OCI-LY7 (cell line): ENCODE measurements around the gene RAD51B. TPM values are rescaled to one million over a fixed set of nuclear protein-coding genes. Genes with fewer than 3 reads are reported as not detected.

Experiments used
- BruUV-seq: library from RNA; stranded (reverse); fragments of 400-500 nt; replicated peaks from 2 replicates; lab custom pipeline; 2021; lab: Mats Ljungman, UMichigan
- CTCF ChIA-PET: fragments of 300-600 bp; sonication (Branson Sonifier 250); formaldehyde crosslinking; loops from one replicate; lab custom pipeline; 2022; ENCODE audit warnings: antibody characterized with exemption; ENCODE audit not compliant: unreplicated experiment; lab: Charles Lee
- POLR2A ChIA-PET: fragments of 300-600 bp; sonication (Branson Sonifier 250); formaldehyde crosslinking; loops from one replicate; lab custom pipeline; 2022; ENCODE audit warnings: antibody characterized with exemption; lab: Charles Lee
- DNase-seq: peaks from one replicate; pipeline ENCODE4 v3.0.0-alpha.2; 2015; ENCODE audit warnings: low spot score
- H2AFZ ChIP-seq: fragments of 200-600 bp; sonication (generic), shearing (Covaris generic); 2 replicates; pipeline ENCODE4 v1.6.1; 2014; ENCODE audit warnings: mild to moderate bottlenecking, antibody characterized with exemption, low read length, moderate library complexity
- H3K27ac ChIP-seq: fragments of 200-600 bp; sonication (generic); 2 replicates; pipeline ENCODE4 v1.5.1; 2014; ENCODE audit warnings: mixed run types, low read depth, mild to moderate bottlenecking, moderate library complexity, low read length, inconsistent platforms; ENCODE audit not compliant: poor library complexity, severe bottlenecking
- H3K36me3 ChIP-seq: fragments of 200-600 bp; sonication (generic); 2 replicates; pipeline ENCODE4 v1.6.1; 2014; ENCODE audit warnings: mild to moderate bottlenecking, antibody characterized with exemption, low read length, moderate library complexity, mixed read lengths; ENCODE audit not compliant: insufficient read depth
- H3K4me1 ChIP-seq: fragments of 200-600 bp; sonication (generic); 2 replicates; pipeline ENCODE4 v1.5.1; 2014; ENCODE audit warnings: mild to moderate bottlenecking, low read length; ENCODE audit not compliant: insufficient read depth, poor library complexity, severe bottlenecking
- H3K4me2 ChIP-seq: fragments of 200-600 bp; sonication (generic); 2 replicates; pipeline ENCODE4 v1.6.1; 2014; ENCODE audit warnings: mild to moderate bottlenecking, low read length
- H3K4me3 ChIP-seq: fragments of 200-600 bp; sonication (generic); 2 replicates; pipeline ENCODE4 v1.5.1; 2014; ENCODE audit warnings: mild to moderate bottlenecking, low read depth, low read length; ENCODE audit not compliant: poor library complexity, severe bottlenecking
- H3K79me2 ChIP-seq: fragments of 200-600 bp; sonication (generic); 2 replicates; pipeline ENCODE4 v1.6.1; 2016; ENCODE audit warnings: low read depth, mild to moderate bottlenecking, low read length, moderate library complexity, mixed read lengths; ENCODE audit not compliant: insufficient read depth
- H3K9me2 ChIP-seq: fragments of 200-600 bp; sonication (generic); 2 replicates; pipeline ENCODE4 v1.6.1; 2016; ENCODE audit warnings: mild to moderate bottlenecking, low read length, mixed read lengths; ENCODE audit not compliant: insufficient read depth
- H3K9me3 ChIP-seq: fragments of 200-600 bp; sonication (generic); 2 replicates; pipeline ENCODE4 v1.6.1; 2014; ENCODE audit warnings: mild to moderate bottlenecking, mixed run types, low read length, mixed read lengths
- H4K20me1 ChIP-seq: fragments of 200-600 bp; sonication (generic); 2 replicates; pipeline ENCODE4 v1.6.1; 2014; ENCODE audit warnings: mild to moderate bottlenecking, antibody characterized with exemption, low read length, moderate library complexity, mixed read lengths; ENCODE audit not compliant: insufficient read depth
- CTCF ChIP-seq: fragments of 200-600 bp; sonication (generic); conservative IDR thresholded peaks from 2 replicates; pipeline ENCODE4 v1.5.1; 2014; ENCODE audit warnings: mild to moderate bottlenecking, antibody characterized with exemption, low read length, moderate library complexity, mixed read lengths
- EZH2phosphoT487 ChIP-seq: fragments of 200-600 bp; sonication (generic); IDR thresholded peaks from 2 replicates; pipeline ENCODE4 v1.6.1; 2018; ENCODE audit warnings: low read depth, borderline replicate concordance, mild to moderate bottlenecking, mixed run types, antibody characterized with exemption, low read length, moderate library complexity, mixed read lengths
- intact Hi-C: fragments of 100-400 bp; cut with micrococcal nuclease; formaldehyde crosslinking; loops from one replicate; pipeline ENCODE4 v1.10.0; 2022; ENCODE audit not compliant: unreplicated experiment
- total RNA-seq, 2 experiments: library from RNA; depleted of rRNA in 1 of 2; stranded (reverse); fragments of >200 nt in 1 of 2; shearing (Covaris generic) in 1 of 2; gene quantifications; 2 replicates each; pipeline ENCODE4 v1.2.3, GENCODE V29; 2014 to 2022

The RAD51B gene
- total RNA-seq, 2 experiments from 2014 or later = 41.4 to 89.9 TPM

DNA sequence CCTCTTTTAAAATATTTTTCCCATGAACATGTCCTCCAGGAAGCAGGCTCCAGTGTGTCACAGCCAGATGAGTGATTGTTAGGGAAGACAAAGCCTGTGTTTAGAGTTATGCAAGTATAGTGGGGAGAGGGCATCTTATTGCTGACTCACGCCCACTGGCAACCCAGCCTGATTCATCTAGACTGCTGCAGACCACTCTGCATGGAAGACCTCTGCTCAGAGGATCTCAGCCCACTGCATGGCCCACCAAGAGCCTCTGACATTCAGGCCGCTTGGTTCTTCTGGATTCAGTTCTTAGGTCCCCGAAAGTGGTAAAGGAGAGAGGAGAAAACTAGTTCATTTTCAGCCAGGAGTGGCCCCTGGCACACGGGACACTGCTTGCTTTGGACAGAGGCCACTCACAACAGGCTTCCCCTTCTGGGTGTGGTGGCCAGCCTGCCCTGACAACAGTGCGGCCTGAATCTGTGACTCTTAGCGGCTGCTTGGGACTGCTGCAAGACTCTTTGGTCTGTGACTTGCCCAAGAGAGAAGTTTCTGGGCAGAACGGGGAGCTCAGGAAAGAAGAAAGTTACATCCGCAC is 707.0 kb downstream of the RAD51B start:
- Histone ChIP-seq H3K27ac (no peak overlapping the region), H2AFZ (no peak overlapping the region), H3K4me3 (no peak overlapping the region), H3K4me2 (no peak overlapping the region), H3K9me2 (no peaks in the 10 kb centered on the region), H4K20me1 (no peaks in the 10 kb centered on the region), H3K36me3 (no peaks in the 10 kb centered on the region; the same call in 1 of the 2 replicates), H3K79me2 (no peaks in the 10 kb centered on the region), H3K9me3 (peaks cover 25% of the 10 kb centered on the region), H3K4me1 (no peaks in the 10 kb centered on the region)
- intact Hi-C loops = no loop called here
- DNase-seq = no peak
- TF ChIP-seq CTCF (no peak), EZH2phosphoT487 (no peak)
- ChIA-PET POLR2A (interaction anchor here (1.0 kb wide), 1 partner anchor 12 kb away, joined by 4 read pairs; no protein-coding TSS in a partner anchor), CTCF (no interaction called here)
- no TSS peak for BruUV-seq

- CTCF ChIA-PET = no interaction called here
- BruUV-seq = no TSS peak
- no peak overlapping the region for H2AFZ ChIP-seq
- H4K20me1 ChIP-seq = no peaks in the 10 kb centered on the region
- H3K9me2 ChIP-seq = no peaks in the 10 kb centered on the region
- POLR2A ChIA-PET = interaction anchor here (0.9 kb wide), 1 partner anchor 30 kb away, joined by 4 read pairs; no protein-coding TSS in a partner anchor
- no peak overlapping the region for H3K4me3 ChIP-seq
- TF ChIP-seq CTCF (no peak), EZH2phosphoT487 (no peak)
- no peaks in the 10 kb centered on the region for H3K79me2 ChIP-seq
- intact Hi-C loops = no loop called here
- H3K4me2 ChIP-seq = no peak overlapping the region
- H3K9me3 ChIP-seq = peaks cover 25% of the 10 kb centered on the region
- no peaks in the 10 kb centered on the region; the same call in 1 of the 2 replicates for H3K36me3 ChIP-seq
- H3K27ac ChIP-seq = no peak overlapping the region
- no peaks in the 10 kb centered on the region for H3K4me1 ChIP-seq
- no peak for DNase-seq
Measured at GRCh38 chr14:68527329-68527851, 707.8 kb downstream of the RAD51B start.

DNA sequence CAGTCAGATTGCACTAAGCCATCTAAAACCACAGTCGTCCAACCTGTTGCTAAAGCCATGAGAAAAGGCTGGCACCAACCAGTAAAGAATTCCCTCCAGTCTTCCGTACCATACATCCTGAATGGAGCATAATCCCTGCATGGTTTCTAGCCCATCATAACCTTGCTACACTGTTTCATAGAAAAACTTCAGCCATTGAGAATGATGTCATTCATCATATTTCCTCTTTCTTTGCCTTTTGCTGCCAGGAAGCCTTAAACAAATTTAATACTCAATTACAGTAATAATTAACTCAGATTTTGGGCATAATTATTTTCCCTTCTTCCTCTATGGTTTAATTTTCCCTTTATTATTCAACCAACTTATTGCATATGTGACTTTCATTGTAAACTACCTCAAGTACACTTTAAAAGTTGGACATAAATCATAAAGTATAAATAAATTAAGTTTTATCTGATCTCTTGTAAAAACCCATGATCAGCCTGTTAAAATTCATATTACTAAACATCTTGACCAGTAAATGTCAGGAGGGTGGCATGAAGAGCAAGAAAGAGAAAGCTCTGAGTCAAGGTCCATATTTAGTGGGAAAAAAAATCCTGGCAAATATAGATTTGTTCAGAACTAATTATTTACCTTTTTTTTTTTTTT is 708.6 kb downstream of the RAD51B start:
- ChIA-PET CTCF (no interaction called here), POLR2A (interaction anchor here (0.9 to 1.0 kb wide), 2 partner anchors 12 to 31 kb away, joined by 3 to 4 read pairs; no protein-coding TSS in a partner anchor)
- intact Hi-C loops = no loop called here
- Histone ChIP-seq H3K4me2 (no peak overlapping the region), H2AFZ (no peak overlapping the region), H3K27ac (no peak overlapping the region), H3K9me3 (peaks cover 25% of the 10 kb centered on the region), H3K4me1 (no peaks in the 10 kb centered on the region), H3K4me3 (no peak overlapping the region), H4K20me1 (no peaks in the 10 kb centered on the region), H3K79me2 (no peaks in the 10 kb centered on the region), H3K36me3 (no peaks in the 10 kb centered on the region; the same call in 1 of the 2 replicates), H3K9me2 (no peaks in the 10 kb centered on the region)
- TF ChIP-seq CTCF (no peak), EZH2phosphoT487 (no peak)
- DNase-seq = no peak
- no TSS peak for BruUV-seq
